Left lung (tissue), 10 donors: ENCODE data around the gene PICK1. TPM values are rescaled to one million over a fixed set of nuclear protein-coding genes. Genes with fewer than 3 reads are reported as not detected.

Experiments
- ATAC-seq: fragments of 200-7000 bp; cut with Tn5 transposase; one replicate; pipeline ENCODE4 v1.9.1; 2020; ENCODE audit warnings: moderate library complexity
- DNase-seq, 4 donors: peaks; one replicate each; pipeline ENCODE4 v3.0.0-alpha.2; 2013 to 2020
- H3K27ac ChIP-seq, 2 donors: fragments of 200-600 bp; sonication (generic) in 1 of 2; one replicate each; pipeline versions ENCODE4 v1.5.0 to v1.8.0; 2020 to 2021
- H3K27me3 ChIP-seq, 2 donors: fragments of 200-600 bp; sonication (generic) in 1 of 2; one replicate each; pipeline versions ENCODE4 v1.5.0 to v1.8.0; 2020 to 2021
- H3K36me3 ChIP-seq, 2 donors: fragments of 200-600 bp; sonication (generic) in 1 of 2; one replicate each; pipeline versions ENCODE4 v1.5.0 to v1.8.0; 2020 to 2021
- H3K4me1 ChIP-seq, 2 donors: fragments of 200-600 bp; one replicate each; pipeline ENCODE4 v1.8.0; 2021
- H3K4me3 ChIP-seq, 2 donors: fragments of 200-600 bp; sonication (generic) in 1 of 2; one replicate each; pipeline versions ENCODE4 v1.5.0 to v1.8.0; 2020 to 2021; ENCODE audit warnings: mild to moderate bottlenecking in 1 of 2
- H3K9me3 ChIP-seq, 2 donors: fragments of 200-600 bp; sonication (generic) in 1 of 2; one replicate each; pipeline versions ENCODE4 v1.5.0 to v1.8.0; 2020 to 2021
- CTCF ChIP-seq, 2 donors: fragments of 200-600 bp; sonication (generic) in 1 of 2; IDR thresholded peaks; one replicate each; pipeline versions ENCODE4 v1.5.0 to v1.8.0; 2021; ENCODE audit warnings: antibody characterized with exemption in 2 of 2
- intact Hi-C, 2 donors: fragments of 100-400 bp; cut with DNase I; formaldehyde crosslinking; loops; one replicate each; pipeline versions ENCODE4 v1.11.2 to v1.14.2; 2022
- polyA plus RNA-seq, 6 donors: library from polyadenylated mRNA; unstranded; fragments of 120-200 nt; gene quantifications; one replicate each; pipeline ENCODE4 v1.2.1, GENCODE V29; 2013; ENCODE audit not compliant: insufficient read length in 6 of 6
- total RNA-seq, 2 donors: library from RNA; stranded (reverse); fragmentation: NEBNext Ultra II Directional; extraction: Animal tissue kit (Norgen Biotek cat#: 25700); gene quantifications; one replicate each; pipeline ENCODE4 v1.2.1, GENCODE V29; 2021
- donor health status: DM: no; HTN: yes; CAD: no.
- donor health status: DM: no; HTN: no; CAD: no.

Gene PICK1
- total and polyA plus RNA-seq, 8 donors = 22.8 to 39.5 (median 28.3) TPM

GRCh38 chr22:38051900-38052862 is 5.0 kb upstream of the PICK1 start:
- H3K36me3 ChIP-seq = no peaks in the 10 kb centered on the region
- peaks cover 0 to 8% of the 10 kb centered on the region in 2 donors for H3K4me1 ChIP-seq
- no peak overlapping the region for H3K4me3 ChIP-seq
- no peaks in the 10 kb centered on the region for H3K9me3 ChIP-seq
- intact Hi-C loops = no loop called here
- peak; percentile 84 to 93 for TF ChIP-seq CTCF (IDR thresholded peaks at IDR 0.05)
- DNase-seq = peak; percentile 67 to 93 (median 83)
- no peak overlapping the region for H3K27ac ChIP-seq
- H3K27me3 ChIP-seq = no peaks in the 10 kb centered on the region
- peak; percentile 83 for ATAC-seq

GRCh38 chr22:38062791-38063190 is 5.6 kb downstream of the PICK1 start:
- Histone ChIP-seq H3K27me3 (no peaks in the 10 kb centered on the region), H3K27ac (peak overlapping the region; percentile 33 to 70), H3K4me3 (no peak overlapping the region), H3K9me3 (no peaks in the 10 kb centered on the region), H3K4me1 (peaks cover 0 to 17% of the 10 kb centered on the region in 2 donors), H3K36me3 (peaks cover 0 to 77% of the 10 kb centered on the region in 2 donors)
- intact Hi-C loops = no loop called here
- no peak for TF ChIP-seq CTCF (IDR thresholded peaks at IDR 0.05)
- DNase-seq (no peak), ATAC-seq (peak; percentile 43)

GRCh38 chr22:38065539-38065938 is 8.3 kb downstream of the PICK1 start:
- intact Hi-C loops = no loop called here
- Histone ChIP-seq H3K4me1 (peaks cover 0 to 17% of the 10 kb centered on the region in 2 donors), H3K27ac (no peak overlapping the region), H3K36me3 (peaks cover 0 to 88% of the 10 kb centered on the region in 2 donors), H3K4me3 (no peak overlapping the region), H3K9me3 (no peaks in the 10 kb centered on the region), H3K27me3 (no peaks in the 10 kb centered on the region)
- no peak for ATAC-seq
- TF ChIP-seq CTCF (IDR thresholded peaks at IDR 0.05) = no peak
- peak in 1 of 4 donors; percentile 61 for DNase-seq

GRCh38 chr22:38066381-38067027 is 9.3 kb downstream of the PICK1 start:
- no peak overlapping the region for H3K27ac ChIP-seq
- intact Hi-C loops = no loop called here
- TF ChIP-seq CTCF (IDR thresholded peaks at IDR 0.05) = no peak
- no peaks in the 10 kb centered on the region for H3K9me3 ChIP-seq
- H3K4me1 ChIP-seq = peaks cover 0 to 17% of the 10 kb centered on the region in 2 donors
- no peaks in the 10 kb centered on the region for H3K27me3 ChIP-seq
- H3K36me3 ChIP-seq = peaks cover 0 to 88% of the 10 kb centered on the region in 2 donors
- ATAC-seq (no peak), DNase-seq (peak in 1 of 4 donors; percentile 66)
- H3K4me3 ChIP-seq = no peak overlapping the region

GRCh38 chr22:38067028-38067415 is 9.8 kb downstream of the PICK1 start:
- TF ChIP-seq CTCF (IDR thresholded peaks at IDR 0.05) = no peak
- H3K9me3 ChIP-seq = no peaks in the 10 kb centered on the region
- no peak overlapping the region for H3K4me3 ChIP-seq
- peak in 1 of 4 donors; percentile 39 for DNase-seq
- peaks cover 0 to 91% of the 10 kb centered on the region in 2 donors for H3K36me3 ChIP-seq
- peaks cover 0 to 16% of the 10 kb centered on the region in 2 donors for H3K4me1 ChIP-seq
- H3K27me3 ChIP-seq = no peaks in the 10 kb centered on the region
- no peak for ATAC-seq
- intact Hi-C loops = no loop called here
- H3K27ac ChIP-seq = no peak overlapping the region
